SK-N-SH treated with all-trans-retinoic acid at 6 μM for 48 hours (cell line): ENCODE measurements around the gene XPR1.

Experiments
- ATAC-seq: fragments of 200-7000 bp; cut with Tn5 transposase; 3 replicates; pipeline ENCODE4 v1.9.1; 2020; ENCODE audit warnings: mild to moderate bottlenecking, moderate library complexity
- BACH2 ChIP-seq: fragments of 250-450 bp; sonication (Bioruptor Pico); IDR thresholded peaks from 2 replicates; pipeline ENCODE4 v1.9.0; 2021; ENCODE audit warnings: mild to moderate bottlenecking, borderline replicate concordance
- CREB5 ChIP-seq: fragments of 250-450 bp; sonication (Bioruptor Pico); IDR thresholded peaks from 2 replicates; pipeline ENCODE4 v1.5.1; 2020; ENCODE audit warnings: low read depth, mild to moderate bottlenecking, moderate library complexity
- CSRNP3 ChIP-seq: fragments of 250-450 bp; sonication (Bioruptor Pico); IDR thresholded peaks from 2 replicates; pipeline ENCODE4 v1.5.1; 2021; ENCODE audit warnings: mild to moderate bottlenecking, moderate library complexity
- ESRRG ChIP-seq: fragments of 250-450 bp; sonication (Bioruptor Pico); IDR thresholded peaks from 2 replicates; pipeline ENCODE4 v1.6.1; 2021; ENCODE audit warnings: mild to moderate bottlenecking
- GLIS3 ChIP-seq: fragments of 250-450 bp; sonication (Bioruptor Pico); IDR thresholded peaks from 2 replicates; pipeline ENCODE4 v1.5.0; 2020; ENCODE audit warnings: mild to moderate bottlenecking, moderate library complexity
- ISL1 ChIP-seq: fragments of 250-450 bp; sonication (Bioruptor Pico); IDR thresholded peaks from 2 replicates; pipeline ENCODE4 v2.1.2; 2022; ENCODE audit warnings: mild to moderate bottlenecking, moderate library complexity
- OSR1 ChIP-seq: fragments of 250-450 bp; sonication (Bioruptor Pico); IDR thresholded peaks from 2 replicates; pipeline ENCODE4 v1.8.0; 2022; ENCODE audit warnings: moderate library complexity, mild to moderate bottlenecking, inconsistent platforms
- PATZ1 ChIP-seq: fragments of 250-450 bp; sonication (Bioruptor Pico); IDR thresholded peaks from 2 replicates; pipeline ENCODE4 v1.8.0; 2020; ENCODE audit warnings: mild to moderate bottlenecking, moderate library complexity, borderline replicate concordance
- RARB ChIP-seq: fragments of 250-450 bp; sonication (Bioruptor Pico); IDR thresholded peaks from 2 replicates; pipeline ENCODE4 v1.8.0; 2021; ENCODE audit warnings: mild to moderate bottlenecking, moderate library complexity
- TCF4 ChIP-seq: fragments of 250-450 bp; sonication (Bioruptor Pico); IDR thresholded peaks from 2 replicates; pipeline ENCODE4 v1.8.0; 2021; ENCODE audit warnings: mild to moderate bottlenecking, moderate library complexity, borderline replicate concordance
- TOX ChIP-seq: fragments of 250-450 bp; sonication (Bioruptor Pico); IDR thresholded peaks from 2 replicates; pipeline ENCODE4 v1.8.0; 2021; ENCODE audit warnings: mild to moderate bottlenecking, moderate library complexity, borderline replicate concordance
- TSHZ2 ChIP-seq: fragments of 250-450 bp; sonication (Bioruptor Pico); IDR thresholded peaks from 2 replicates; pipeline ENCODE4 v1.5.0; 2020; ENCODE audit warnings: mild to moderate bottlenecking, moderate library complexity
- ZC3H10 ChIP-seq: fragments of 250-450 bp; sonication (Bioruptor Pico); IDR thresholded peaks from 2 replicates; pipeline ENCODE4 v1.5.1; 2021; ENCODE audit warnings: mild to moderate bottlenecking, moderate library complexity
- ZFP3 ChIP-seq: fragments of 250-450 bp; sonication (Bioruptor Pico); IDR thresholded peaks from 2 replicates; pipeline ENCODE4 v1.5.0; 2020; ENCODE audit warnings: mild to moderate bottlenecking, moderate library complexity
- ZFP30 ChIP-seq: fragments of 450-650 bp; formaldehyde crosslinking; IDR thresholded peaks from 2 replicates; pipeline ENCODE4 v1.5.0; 2022; ENCODE audit warnings: mild to moderate bottlenecking, moderate library complexity
- ZNF565 ChIP-seq: fragments of 450-650 bp; formaldehyde crosslinking; conservative IDR thresholded peaks from 2 replicates; pipeline ENCODE4 v1.5.0; 2020; ENCODE audit warnings: low read depth, mild to moderate bottlenecking, moderate library complexity
- ZNF70 ChIP-seq: fragments of 450-650 bp; formaldehyde crosslinking; IDR thresholded peaks from 2 replicates; pipeline ENCODE4 v1.5.0; 2020; ENCODE audit warnings: mild to moderate bottlenecking, moderate library complexity
- ZNF8 ChIP-seq: fragments of 450-650 bp; formaldehyde crosslinking; IDR thresholded peaks from 2 replicates; pipeline ENCODE4 v1.5.0; 2020; ENCODE audit warnings: mild to moderate bottlenecking, moderate library complexity

XPR1 gene

GRCh38 chr1:180762796-180763195 lies 131.0 kb downstream of the XPR1 start (continued):
- no peak for TF ChIP-seq ISL1 (CRISPR knock-in tag)

- no peak for TF ChIP-seq GLIS3 (CRISPR knock-in tag)
- TF ChIP-seq CSRNP3 (CRISPR knock-in tag) = no peak
- TF ChIP-seq BACH2 (CRISPR knock-in tag) = no peak
- TF ChIP-seq RARB (CRISPR knock-in tag) = no peak
- no peak for TF ChIP-seq PATZ1 (CRISPR knock-in tag)
- no peak for TF ChIP-seq TSHZ2 (CRISPR knock-in tag)
- TF ChIP-seq ESRRG (CRISPR knock-in tag) = no peak
- no peak for TF ChIP-seq CREB5 (CRISPR knock-in tag)
- no peak for TF ChIP-seq TCF4 (CRISPR knock-in tag)
- no peak for TF ChIP-seq ZFP3 (CRISPR knock-in tag)
- TF ChIP-seq ZFP30 (CRISPR knock-in tag) = no peak
- TF ChIP-seq ISL1 (CRISPR knock-in tag) = no peak
- no peak for TF ChIP-seq ZNF8 (CRISPR knock-in tag)
- TF ChIP-seq ZNF70 (CRISPR knock-in tag) = no peak
- no peak for TF ChIP-seq ZNF565 (CRISPR knock-in tag)
- TF ChIP-seq TOX = no peak
- peak; percentile 78 for ATAC-seq
These were observed 133.3 kb downstream of the XPR1 start for GRCh38 chr1:180765151-180765550.

- no peak for ATAC-seq
- TF ChIP-seq ZFP30 (CRISPR knock-in tag) (no peak), PATZ1 (CRISPR knock-in tag) (no peak), CREB5 (CRISPR knock-in tag) (no peak), ZC3H10 (no peak), OSR1 (CRISPR knock-in tag) (no peak)
- TF ChIP-seq, all 23 proteins: peak for 0
These were observed 138.1 kb downstream of the XPR1 start for GRCh38 chr1:180769889-180770288.
